ENCODE data around the gene FAF1. TPM values are rescaled to one million over a fixed set of nuclear protein-coding genes. Genes with fewer than 3 reads are reported as not detected.

The FAF1 gene
- total RNA-seq, 4 donors from 2014 or later, result 46.1 to 72.2 (median 52.2) TPM

DNA sequence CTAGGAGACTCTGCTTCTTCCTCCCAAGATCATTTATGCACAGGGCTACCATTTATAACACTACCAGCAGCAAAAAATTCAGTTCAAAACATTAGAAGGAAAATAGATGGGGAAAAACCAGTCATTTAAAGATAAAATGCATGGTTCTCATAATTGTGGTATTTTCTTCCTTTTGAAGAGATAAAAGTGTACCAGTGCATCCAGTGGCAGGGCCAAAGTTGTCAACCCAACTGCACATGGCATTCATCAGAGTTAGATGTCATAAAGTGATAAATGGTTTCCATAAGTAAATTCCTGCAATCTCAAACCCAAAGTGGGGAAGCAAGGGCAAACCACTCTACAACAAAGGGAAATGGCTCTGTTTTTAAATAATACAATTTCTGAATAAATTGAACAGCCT, 417.7 kb downstream of the FAF1 start:
- TF ChIP-seq, protein P1, sequence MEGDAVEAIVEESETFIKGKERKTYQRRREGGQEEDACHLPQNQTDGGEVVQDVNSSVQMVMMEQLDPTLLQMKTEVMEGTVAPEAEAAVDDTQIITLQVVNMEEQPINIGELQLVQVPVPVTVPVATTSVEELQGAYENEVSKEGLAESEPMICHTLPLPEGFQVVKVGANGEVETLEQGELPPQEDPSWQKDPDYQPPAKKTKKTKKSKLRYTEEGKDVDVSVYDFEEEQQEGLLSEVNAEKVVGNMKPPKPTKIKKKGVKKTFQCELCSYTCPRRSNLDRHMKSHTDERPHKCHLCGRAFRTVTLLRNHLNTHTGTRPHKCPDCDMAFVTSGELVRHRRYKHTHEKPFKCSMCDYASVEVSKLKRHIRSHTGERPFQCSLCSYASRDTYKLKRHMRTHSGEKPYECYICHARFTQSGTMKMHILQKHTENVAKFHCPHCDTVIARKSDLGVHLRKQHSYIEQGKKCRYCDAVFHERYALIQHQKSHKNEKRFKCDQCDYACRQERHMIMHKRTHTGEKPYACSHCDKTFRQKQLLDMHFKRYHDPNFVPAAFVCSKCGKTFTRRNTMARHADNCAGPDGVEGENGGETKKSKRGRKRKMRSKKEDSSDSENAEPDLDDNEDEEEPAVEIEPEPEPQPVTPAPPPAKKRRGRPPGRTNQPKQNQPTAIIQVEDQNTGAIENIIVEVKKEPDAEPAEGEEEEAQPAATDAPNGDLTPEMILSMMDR (IDR thresholded peaks at IDR 0.05; ENCODE audit: low read depth), result no peak

DNA sequence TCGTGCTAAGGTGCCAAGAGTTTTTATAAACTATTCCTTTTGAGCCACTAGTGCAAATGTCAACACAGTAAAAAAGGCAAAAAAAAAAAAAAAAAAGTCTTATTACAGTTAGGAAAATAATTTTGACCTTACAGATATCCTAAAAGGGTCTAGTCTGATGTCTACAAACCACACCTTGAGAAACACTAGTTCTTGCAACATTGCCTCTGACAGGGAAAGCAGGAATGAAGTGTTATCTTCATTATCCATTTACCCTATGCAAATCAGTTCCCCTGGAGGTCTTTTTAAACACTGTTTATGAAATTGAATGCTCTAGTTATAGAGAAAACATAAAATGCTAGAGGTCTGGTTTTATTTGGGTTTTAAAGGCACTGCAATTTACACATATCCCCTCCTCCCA, 421.6 kb downstream of the FAF1 start:
- TF ChIP-seq, protein P1 (IDR thresholded peaks at IDR 0.05; ENCODE audit: low read depth), result no peak

DNA sequence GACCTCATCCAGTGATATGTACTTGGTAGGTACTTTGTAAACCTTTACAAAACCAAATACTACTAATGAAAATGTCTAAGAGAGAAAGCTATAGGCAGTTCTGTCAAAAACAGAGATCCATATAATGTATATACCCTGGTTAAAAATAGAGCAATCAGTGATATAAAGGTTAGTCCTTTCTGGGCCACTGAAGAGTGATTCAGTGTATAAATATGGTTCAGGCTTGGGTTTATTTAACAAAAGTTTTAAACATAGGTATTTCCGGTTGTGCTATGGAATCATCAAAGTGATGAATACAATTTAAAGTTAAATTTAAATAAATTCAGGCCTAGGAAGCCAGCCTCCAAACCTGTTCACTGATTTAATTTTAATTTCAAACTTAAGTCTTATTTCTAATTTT, 428.5 kb downstream of the FAF1 start:
- TF ChIP-seq, protein P1 (IDR thresholded peaks at IDR 0.05; ENCODE audit: low read depth), result no peak

DNA sequence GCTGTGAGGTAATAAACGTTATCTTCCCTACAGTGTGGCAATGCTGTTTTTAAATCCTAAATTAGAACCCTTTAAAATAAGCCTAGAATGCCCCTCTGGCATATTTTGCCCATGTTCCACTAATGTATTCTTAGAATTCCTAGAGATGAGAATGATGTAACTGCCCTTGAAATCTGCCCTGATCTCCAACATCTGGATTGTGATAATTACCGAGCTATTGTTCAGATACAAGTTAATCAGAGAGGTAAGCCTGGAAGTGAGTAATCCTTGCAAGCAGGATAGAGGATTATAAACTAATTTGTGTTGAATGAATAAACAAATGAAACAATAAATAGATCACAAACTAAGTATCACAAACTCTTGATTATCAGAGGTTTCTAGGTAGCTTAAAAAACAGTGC, 429.0 kb downstream of the FAF1 start:
- TF ChIP-seq, protein P1 (IDR thresholded peaks at IDR 0.05; ENCODE audit: low read depth), result no peak

DNA sequence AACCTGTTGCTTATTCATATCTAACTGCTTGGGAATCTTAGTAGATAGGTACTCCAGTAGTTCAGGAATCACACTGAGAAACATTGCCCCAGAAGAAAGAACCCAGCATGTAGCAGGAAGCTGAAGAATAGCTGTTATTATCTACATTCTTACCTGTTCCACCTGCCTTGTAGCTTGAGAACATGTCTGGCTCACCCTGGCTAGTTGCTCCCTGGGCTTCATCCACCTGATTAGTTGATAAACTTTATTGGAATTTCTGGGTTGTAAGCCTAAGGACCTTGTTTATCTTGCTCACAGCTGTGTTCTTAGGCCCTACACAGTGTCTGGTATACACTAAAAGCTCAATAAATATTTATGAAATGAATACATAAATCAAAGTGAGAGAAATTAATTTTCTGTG, 430.6 kb downstream of the FAF1 start:
- TF ChIP-seq, protein P1 (IDR thresholded peaks at IDR 0.05; ENCODE audit: low read depth), result no peak

DNA sequence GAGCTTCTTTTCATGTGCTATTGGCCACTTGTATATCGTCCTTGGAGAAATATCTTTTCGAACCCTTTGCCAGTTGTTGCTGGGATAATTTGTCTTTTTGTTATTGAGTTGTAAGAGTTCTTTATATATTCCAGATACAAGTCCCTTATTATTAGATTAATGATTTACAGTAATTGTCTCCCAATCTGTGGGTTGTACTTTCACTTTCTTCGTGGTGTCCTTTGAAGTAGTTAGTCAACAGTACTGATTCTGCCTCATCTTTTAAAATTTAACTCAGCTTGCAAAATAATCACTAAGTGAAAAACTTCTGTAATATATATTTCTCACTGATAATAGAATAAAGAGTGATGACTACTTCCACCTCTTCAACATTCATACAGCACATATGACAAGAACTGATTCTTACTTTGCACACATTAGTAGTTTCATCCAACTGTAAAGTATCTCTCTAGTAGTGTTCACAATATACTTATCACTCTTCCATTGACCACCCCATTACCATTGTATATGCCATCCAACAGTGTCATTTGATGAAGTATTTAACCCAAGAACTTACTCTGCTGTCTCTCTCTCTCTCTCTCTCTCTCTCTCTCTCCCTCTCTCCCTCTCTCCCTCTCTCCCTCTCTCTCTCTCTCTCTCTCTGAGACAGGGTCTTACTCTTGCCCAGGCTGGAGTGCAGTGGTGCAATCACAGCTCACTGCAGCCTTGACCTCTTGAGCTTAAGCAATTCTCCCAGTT, 432.6 kb downstream of the FAF1 start:
- TF ChIP-seq, protein P1 (IDR thresholded peaks at IDR 0.05; ENCODE audit: low read depth), result no peak

DNA sequence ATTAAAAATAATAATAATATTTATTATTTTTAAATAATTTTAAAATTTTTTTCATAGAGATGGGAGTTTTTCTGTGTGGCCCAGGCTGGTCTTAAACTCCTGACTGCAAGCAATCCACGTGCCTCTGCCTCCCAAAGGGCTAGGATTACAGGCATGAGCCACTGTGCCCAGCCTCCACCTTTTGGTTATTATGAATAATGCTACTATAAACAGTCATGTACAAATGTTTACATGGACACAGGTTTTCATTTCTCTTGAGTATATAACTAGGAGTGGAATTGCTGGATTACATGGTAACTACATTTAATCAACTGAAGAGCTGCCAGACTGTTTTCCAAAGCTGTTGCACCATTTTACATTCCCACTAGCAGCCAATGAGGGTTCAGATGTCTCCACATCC, 433.6 kb downstream of the FAF1 start:
- TF ChIP-seq, protein P1 (IDR thresholded peaks at IDR 0.05; ENCODE audit: low read depth), result no peak
